ENCODE results near the gene FHOD3.

FHOD3 gene

GRCh38 chr18:36772241-36772723 lies 474.8 kb downstream of the FHOD3 start:
- Histone ChIP-seq H3K79me2 (ENCODE audit: control insufficient read depth, insufficient read depth, low read length) (no peaks in the 10 kb centered on the region), H4K8ac (ENCODE audit: low read depth, low read length) (no peak overlapping the region), H3K27ac (ENCODE audit: low read depth, low read length) (no peak overlapping the region), H2BK5ac (ENCODE audit: low read length) (no peak overlapping the region), H4K5ac (ENCODE audit: low read length) (no peak overlapping the region), H3K79me1 (ENCODE audit: low read length) (no peaks in the 10 kb centered on the region), H2AK5ac (ENCODE audit: low read length) (no peak overlapping the region), H3K56ac (ENCODE audit: low read length) (no peak overlapping the region), H3K18ac (ENCODE audit: low read length) (no peak overlapping the region), H3K4me2 (ENCODE audit: low read length) (no peak overlapping the region), H2BK120ac (ENCODE audit: low read depth, low read length) (no peak overlapping the region), H3K9ac (ENCODE audit: low read length) (no peak overlapping the region), H3K4me3 (ENCODE audit: low read length) (no peak overlapping the region), H3K23ac (ENCODE audit: low read length) (no peak overlapping the region), H3K36me3 (ENCODE audit: control insufficient read depth, insufficient read depth, low read length) (no peaks in the 10 kb centered on the region), H3K4me1 (ENCODE audit: control insufficient read depth, low read depth, low read length) (no peaks in the 10 kb centered on the region), H3K27me3 (ENCODE audit: insufficient read depth, low read length, poor library complexity) (no peaks in the 10 kb centered on the region), H3K4ac (ENCODE audit: low read depth, low read length) (no peak overlapping the region), H2BK15ac (replicated peaks; ENCODE audit: low read depth) (no peak overlapping the region)
- no peak for DNase-seq
- WGBS (ENCODE audit: extremely low coverage, insufficient coverage, low lambda C conversion rate): no CpG with 5 or more reads among the region's 4 CpGs

GRCh38 chr18:36775396-36775795 lies 477.9 kb downstream of the FHOD3 start:
- DNase-seq: no peak
- Histone ChIP-seq H2BK5ac (ENCODE audit: low read length) (no peak overlapping the region), H3K56ac (ENCODE audit: low read length) (no peak overlapping the region), H3K36me3 (ENCODE audit: control insufficient read depth, insufficient read depth, low read length) (no peaks in the 10 kb centered on the region), H3K27me3 (ENCODE audit: insufficient read depth, low read length, poor library complexity) (no peaks in the 10 kb centered on the region), H4K8ac (ENCODE audit: low read depth, low read length) (no peak overlapping the region), H3K23ac (ENCODE audit: low read length) (no peak overlapping the region), H3K4ac (ENCODE audit: low read depth, low read length) (no peak overlapping the region), H2AK5ac (ENCODE audit: low read length) (no peak overlapping the region), H3K4me1 (ENCODE audit: control insufficient read depth, low read depth, low read length) (no peaks in the 10 kb centered on the region), H2BK120ac (ENCODE audit: low read depth, low read length) (no peak overlapping the region), H4K5ac (ENCODE audit: low read length) (no peak overlapping the region), H3K18ac (ENCODE audit: low read length) (no peak overlapping the region), H2BK15ac (replicated peaks; ENCODE audit: low read depth) (no peak overlapping the region), H3K27ac (ENCODE audit: low read depth, low read length) (no peak overlapping the region), H3K79me1 (ENCODE audit: low read length) (no peaks in the 10 kb centered on the region), H3K9ac (ENCODE audit: low read length) (no peak overlapping the region), H3K79me2 (ENCODE audit: control insufficient read depth, insufficient read depth, low read length) (no peaks in the 10 kb centered on the region), H3K4me2 (ENCODE audit: low read length) (no peak overlapping the region), H3K4me3 (ENCODE audit: low read length) (no peak overlapping the region)
- no CpG with 5 or more reads among the region's 4 CpGs for WGBS (ENCODE audit: extremely low coverage, insufficient coverage, low lambda C conversion rate)

GRCh38 chr18:36776650-36777049 lies 479.1 kb downstream of the FHOD3 start:
- Histone ChIP-seq H3K4me3 (ENCODE audit: low read length) (no peak overlapping the region), H3K36me3 (ENCODE audit: control insufficient read depth, insufficient read depth, low read length) (no peaks in the 10 kb centered on the region), H3K79me1 (ENCODE audit: low read length) (no peaks in the 10 kb centered on the region), H2BK15ac (replicated peaks; ENCODE audit: low read depth) (no peak overlapping the region), H3K27ac (ENCODE audit: low read depth, low read length) (no peak overlapping the region), H3K27me3 (ENCODE audit: insufficient read depth, low read length, poor library complexity) (no peaks in the 10 kb centered on the region), H4K5ac (ENCODE audit: low read length) (no peak overlapping the region), H3K18ac (ENCODE audit: low read length) (no peak overlapping the region), H3K4ac (ENCODE audit: low read depth, low read length) (no peak overlapping the region), H3K23ac (ENCODE audit: low read length) (no peak overlapping the region), H3K4me1 (ENCODE audit: control insufficient read depth, low read depth, low read length) (no peaks in the 10 kb centered on the region), H2BK5ac (ENCODE audit: low read length) (no peak overlapping the region), H2AK5ac (ENCODE audit: low read length) (no peak overlapping the region), H3K9ac (ENCODE audit: low read length) (no peak overlapping the region), H3K79me2 (ENCODE audit: control insufficient read depth, insufficient read depth, low read length) (no peaks in the 10 kb centered on the region), H2BK120ac (ENCODE audit: low read depth, low read length) (no peak overlapping the region), H4K8ac (ENCODE audit: low read depth, low read length) (no peak overlapping the region), H3K56ac (ENCODE audit: low read length) (no peak overlapping the region), H3K4me2 (ENCODE audit: low read length) (no peak overlapping the region)
- no CpG with 5 or more reads among the region's 5 CpGs for WGBS (ENCODE audit: extremely low coverage, insufficient coverage, low lambda C conversion rate)
- DNase-seq: no peak

GRCh38 chr18:36777566-36777965 lies 480.1 kb downstream of the FHOD3 start:
- Histone ChIP-seq H2BK120ac (ENCODE audit: low read depth, low read length) (no peak overlapping the region), H3K18ac (ENCODE audit: low read length) (no peak overlapping the region), H3K4me1 (ENCODE audit: control insufficient read depth, low read depth, low read length) (no peaks in the 10 kb centered on the region), H4K8ac (ENCODE audit: low read depth, low read length) (no peak overlapping the region), H3K27me3 (ENCODE audit: insufficient read depth, low read length, poor library complexity) (no peaks in the 10 kb centered on the region), H3K27ac (ENCODE audit: low read depth, low read length) (no peak overlapping the region), H3K36me3 (ENCODE audit: control insufficient read depth, insufficient read depth, low read length) (no peaks in the 10 kb centered on the region), H3K4me3 (ENCODE audit: low read length) (no peak overlapping the region), H3K56ac (ENCODE audit: low read length) (no peak overlapping the region), H2BK15ac (replicated peaks; ENCODE audit: low read depth) (no peak overlapping the region), H3K9ac (ENCODE audit: low read length) (no peak overlapping the region), H4K5ac (ENCODE audit: low read length) (no peak overlapping the region), H3K79me1 (ENCODE audit: low read length) (no peaks in the 10 kb centered on the region), H3K4ac (ENCODE audit: low read depth, low read length) (no peak overlapping the region), H3K4me2 (ENCODE audit: low read length) (no peak overlapping the region), H3K79me2 (ENCODE audit: control insufficient read depth, insufficient read depth, low read length) (no peaks in the 10 kb centered on the region), H2BK5ac (ENCODE audit: low read length) (no peak overlapping the region), H2AK5ac (ENCODE audit: low read length) (no peak overlapping the region), H3K23ac (ENCODE audit: low read length) (no peak overlapping the region)
- no CpG with 5 or more reads among the region's 1 CpG for WGBS (ENCODE audit: extremely low coverage, insufficient coverage, low lambda C conversion rate)
- DNase-seq: no peak

- Histone ChIP-seq H3K4ac (ENCODE audit: low read depth, low read length) (no peak overlapping the region), H2BK120ac (ENCODE audit: low read depth, low read length) (no peak overlapping the region), H3K4me1 (ENCODE audit: control insufficient read depth, low read depth, low read length) (no peaks in the 10 kb centered on the region), H3K18ac (ENCODE audit: low read length) (no peak overlapping the region), H3K9ac (ENCODE audit: low read length) (no peak overlapping the region), H3K27me3 (ENCODE audit: insufficient read depth, low read length, poor library complexity) (no peaks in the 10 kb centered on the region), H3K4me3 (ENCODE audit: low read length) (no peak overlapping the region), H2BK15ac (replicated peaks; ENCODE audit: low read depth) (no peak overlapping the region), H3K56ac (ENCODE audit: low read length) (no peak overlapping the region), H4K5ac (ENCODE audit: low read length) (no peak overlapping the region), H3K79me1 (ENCODE audit: low read length) (no peaks in the 10 kb centered on the region), H3K79me2 (ENCODE audit: control insufficient read depth, insufficient read depth, low read length) (no peaks in the 10 kb centered on the region), H3K36me3 (ENCODE audit: control insufficient read depth, insufficient read depth, low read length) (no peaks in the 10 kb centered on the region), H2BK5ac (ENCODE audit: low read length) (no peak overlapping the region), H3K23ac (ENCODE audit: low read length) (no peak overlapping the region), H3K4me2 (ENCODE audit: low read length) (no peak overlapping the region), H3K27ac (ENCODE audit: low read depth, low read length) (no peak overlapping the region), H2AK5ac (ENCODE audit: low read length) (no peak overlapping the region), H4K8ac (ENCODE audit: low read depth, low read length) (no peak overlapping the region)
- no peak for DNase-seq
- WGBS (ENCODE audit: extremely low coverage, insufficient coverage, low lambda C conversion rate): no CpG with 5 or more reads among the region's 2 CpGs
Measured at GRCh38 chr18:36780748-36781147, 483.2 kb downstream of the FHOD3 start.

- no peak overlapping the region for H4K8ac ChIP-seq (ENCODE audit: low read depth, low read length)
Measured at GRCh38 chr18:36782710-36783109, 485.2 kb downstream of the FHOD3 start.

More at GRCh38 chr18:36782710-36783109, 485.2 kb downstream of the FHOD3 start:
- Histone ChIP-seq H3K79me2 (ENCODE audit: control insufficient read depth, insufficient read depth, low read length) (no peaks in the 10 kb centered on the region), H2AK5ac (ENCODE audit: low read length) (no peak overlapping the region), H3K9ac (ENCODE audit: low read length) (no peak overlapping the region), H2BK15ac (replicated peaks; ENCODE audit: low read depth) (no peak overlapping the region), H3K18ac (ENCODE audit: low read length) (no peak overlapping the region), H2BK120ac (ENCODE audit: low read depth, low read length) (no peak overlapping the region), H3K4me2 (ENCODE audit: low read length) (no peak overlapping the region), H3K27ac (ENCODE audit: low read depth, low read length) (no peak overlapping the region), H3K36me3 (ENCODE audit: control insufficient read depth, insufficient read depth, low read length) (no peaks in the 10 kb centered on the region), H3K23ac (ENCODE audit: low read length) (no peak overlapping the region), H2BK5ac (ENCODE audit: low read length) (no peak overlapping the region), H3K79me1 (ENCODE audit: low read length) (no peaks in the 10 kb centered on the region), H4K5ac (ENCODE audit: low read length) (no peak overlapping the region), H3K4me3 (ENCODE audit: low read length) (no peak overlapping the region), H3K27me3 (ENCODE audit: insufficient read depth, low read length, poor library complexity) (no peaks in the 10 kb centered on the region), H3K4ac (ENCODE audit: low read depth, low read length) (no peak overlapping the region), H3K56ac (ENCODE audit: low read length) (no peak overlapping the region), H3K4me1 (ENCODE audit: control insufficient read depth, low read depth, low read length) (no peaks in the 10 kb centered on the region)
- WGBS (ENCODE audit: extremely low coverage, insufficient coverage, low lambda C conversion rate): no CpG with 5 or more reads among the region's 9 CpGs
- DNase-seq: no peak
